HL-60/S4 treated with retinoic acid at 250 ng/mL for 4 days and 3 days (cell line): ENCODE data around the gene IPP.
"Not testable (repeated sequence)": the region's sequence is repeated elsewhere in the genome, so short reads cannot be mapped to it uniquely, and the experiment has no call there.

Experiments
- in situ Hi-C: fragments of 300-500 bp; cut with MboI; formaldehyde crosslinking; loops from 2 replicates; pipeline ENCODE4 v1.7.0; 2022; ENCODE audit warnings: low sequenced_read_pairs

IPP gene

GRCh38 chr1:45685308-45686014 lies 65.0 kb downstream of the IPP start:
- in situ Hi-C loops: no loop called here

DNA sequence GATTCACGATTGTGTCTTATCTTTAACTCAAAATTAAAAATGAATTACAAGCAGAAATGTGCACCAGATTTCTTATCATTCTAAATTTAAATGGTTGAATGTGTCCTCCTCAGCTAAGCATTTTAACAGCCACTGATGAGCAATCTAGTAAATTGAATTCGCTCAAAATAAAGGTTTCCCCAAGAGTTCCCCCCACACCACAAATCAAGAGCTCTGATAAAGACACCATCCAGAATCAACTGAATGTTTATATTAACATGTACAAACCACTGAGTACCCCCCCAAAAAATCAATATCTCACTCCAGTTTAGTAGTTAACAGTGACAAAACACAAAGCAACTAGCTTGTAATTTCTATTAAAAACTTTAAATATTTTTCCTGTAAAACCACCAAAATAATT lies 66.1 kb downstream of the IPP start:
- in situ Hi-C loops: no loop called here

DNA sequence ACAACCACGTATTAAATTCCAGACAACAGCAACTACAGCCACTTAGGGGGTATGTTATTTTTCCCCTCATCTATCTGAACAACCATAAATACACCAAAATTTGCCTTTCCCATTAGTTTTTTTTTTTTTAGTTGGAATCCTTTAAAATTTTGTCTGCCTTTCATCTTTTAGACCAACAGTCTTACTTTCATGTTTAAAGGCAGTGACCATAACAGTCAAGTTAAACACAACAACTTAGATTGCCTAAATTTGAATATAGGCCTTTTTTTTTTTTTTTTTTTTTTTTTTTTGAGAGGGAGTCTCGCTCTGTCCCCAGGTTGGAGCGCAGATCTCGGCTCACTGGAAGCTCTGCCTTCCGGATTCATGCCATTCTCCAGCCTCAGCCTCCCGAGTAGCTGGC lies 67.5 kb downstream of the IPP start:
- in situ Hi-C loops: no loop called here

DNA sequence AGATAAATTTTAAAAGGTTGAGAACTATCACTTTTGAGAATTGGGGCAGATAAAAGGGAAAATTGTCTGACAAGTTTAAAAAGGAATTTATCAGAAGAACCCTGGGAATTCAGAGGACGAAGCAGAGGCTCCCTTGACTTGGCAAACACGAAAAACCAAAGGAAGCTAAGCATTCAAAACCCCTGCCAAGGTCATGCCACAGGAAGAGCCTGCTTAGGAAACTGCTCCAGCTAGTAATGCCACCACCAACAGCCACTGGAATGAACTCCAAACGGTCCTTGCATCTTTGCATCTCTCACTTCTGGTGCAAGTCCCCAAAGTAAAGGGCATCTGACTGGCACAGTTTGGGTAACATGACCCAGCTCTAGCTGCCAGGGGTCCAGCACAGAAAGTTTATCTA lies 71.3 kb downstream of the IPP start:
- in situ Hi-C loops: no loop called here

- in situ Hi-C loops: no loop called here
These were observed 72.0 kb downstream of the IPP start for GRCh38 chr1:45678489-45678888.

GRCh38 chr1:45677751-45678245 lies 72.7 kb downstream of the IPP start:
- in situ Hi-C loops: no loop called here

DNA sequence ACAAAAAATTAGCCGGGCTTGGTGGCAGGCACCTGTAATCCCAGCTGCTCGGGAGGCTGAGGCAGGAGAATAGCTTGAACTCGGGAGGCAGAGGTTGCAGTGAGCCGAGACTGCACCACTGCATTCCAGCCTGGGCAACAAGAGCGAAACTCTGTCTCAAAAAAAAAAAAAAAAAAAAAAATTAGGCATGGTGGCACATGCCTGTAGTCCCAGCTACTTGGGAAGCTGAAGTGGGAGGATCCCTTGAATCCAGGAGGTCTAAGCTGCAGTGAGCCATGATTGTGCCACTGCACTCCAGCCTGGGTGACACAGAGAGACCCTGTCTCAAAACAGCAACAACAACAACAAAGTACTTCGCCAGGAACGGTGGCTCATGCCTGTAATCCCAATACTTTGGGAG lies 73.9 kb downstream of the IPP start:
- in situ Hi-C loops: not testable (repeated sequence)

DNA sequence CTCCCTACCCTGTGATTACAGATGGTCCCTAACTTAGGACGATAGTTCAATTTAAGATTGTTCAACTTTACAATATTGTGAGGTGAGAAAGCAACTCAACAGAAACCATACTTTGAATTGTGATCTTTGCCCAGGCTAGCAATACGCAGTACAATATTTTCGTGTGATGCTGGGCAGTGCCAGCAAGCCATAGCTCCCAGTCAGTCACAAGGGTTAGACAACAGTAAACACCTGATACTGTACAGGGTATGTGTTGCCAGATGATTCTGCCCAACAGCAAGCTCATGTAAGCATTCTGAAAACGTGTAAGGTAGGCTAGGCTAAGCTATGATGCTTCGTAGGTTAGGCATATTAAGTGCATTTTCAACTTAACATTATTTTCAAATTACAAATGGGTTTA lies 76.0 kb downstream of the IPP start:
- in situ Hi-C loops: no loop called here

GRCh38 chr1:45673956-45674355 lies 76.5 kb downstream of the IPP start:
- in situ Hi-C loops: no loop called here

- in situ Hi-C loops: no loop called here
These were observed 80.4 kb downstream of the IPP start for GRCh38 chr1:45669859-45670655.

GRCh38 chr1:45669379-45669778 lies 81.1 kb downstream of the IPP start:
- in situ Hi-C loops: no loop called here

DNA sequence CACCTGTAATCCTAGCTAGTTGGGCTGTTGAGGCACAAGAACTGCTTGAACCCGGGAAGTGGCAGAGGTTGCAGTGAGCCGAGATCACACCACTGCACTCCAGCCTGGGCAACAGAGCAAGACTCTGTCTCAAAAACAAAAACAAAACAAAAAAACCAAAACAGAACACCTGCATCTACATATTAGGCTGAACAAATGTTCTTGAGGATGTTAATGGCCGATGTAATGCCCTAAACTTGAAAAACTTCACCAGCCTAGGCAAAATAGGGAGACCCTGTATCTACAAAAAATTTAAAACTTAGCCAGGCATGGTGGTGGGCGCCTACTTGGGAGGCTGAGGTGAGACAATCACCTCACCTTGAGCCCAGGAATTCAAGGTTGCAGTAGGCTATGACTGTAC lies 81.9 kb downstream of the IPP start:
- in situ Hi-C loops: no loop called here

DNA sequence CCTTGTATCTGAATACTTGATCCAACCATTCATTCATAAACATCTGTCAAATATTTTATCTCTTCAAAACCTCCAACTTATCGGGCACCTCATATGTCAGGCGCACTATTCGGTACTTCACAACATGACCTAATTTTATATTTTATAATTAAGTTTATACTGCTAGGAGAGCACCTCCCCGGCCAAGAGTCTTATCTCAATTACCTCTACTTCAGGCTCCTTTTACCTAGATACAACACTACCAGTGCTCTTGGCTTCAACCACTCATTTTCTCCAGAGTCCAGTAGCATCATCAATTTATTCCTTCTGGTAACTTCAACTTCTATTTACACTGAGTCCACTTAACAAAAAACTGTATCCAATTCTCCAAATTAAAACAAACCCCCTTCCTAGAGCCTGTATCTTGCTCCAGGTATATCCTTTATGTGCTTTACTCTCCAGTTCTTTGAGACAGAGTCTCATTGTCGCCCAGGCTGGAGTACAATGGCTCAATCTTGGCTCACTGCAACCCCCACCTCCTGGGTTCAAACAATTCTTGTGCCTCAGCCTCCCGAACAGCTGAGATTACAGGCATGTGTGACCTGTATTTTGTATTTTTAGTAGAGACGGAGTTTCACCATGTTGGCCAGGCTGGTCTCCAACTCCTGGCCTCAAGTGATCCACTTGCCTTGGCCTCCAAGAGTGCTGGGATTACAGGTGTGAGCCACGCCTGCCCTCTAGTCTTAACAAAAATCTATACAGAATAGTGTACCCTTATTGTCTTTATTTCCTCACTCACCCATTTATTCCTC lies 82.9 kb downstream of the IPP start:
- in situ Hi-C loops: no loop called here

- in situ Hi-C loops: no loop called here
These were observed 83.6 kb downstream of the IPP start for GRCh38 chr1:45666836-45667235.

DNA sequence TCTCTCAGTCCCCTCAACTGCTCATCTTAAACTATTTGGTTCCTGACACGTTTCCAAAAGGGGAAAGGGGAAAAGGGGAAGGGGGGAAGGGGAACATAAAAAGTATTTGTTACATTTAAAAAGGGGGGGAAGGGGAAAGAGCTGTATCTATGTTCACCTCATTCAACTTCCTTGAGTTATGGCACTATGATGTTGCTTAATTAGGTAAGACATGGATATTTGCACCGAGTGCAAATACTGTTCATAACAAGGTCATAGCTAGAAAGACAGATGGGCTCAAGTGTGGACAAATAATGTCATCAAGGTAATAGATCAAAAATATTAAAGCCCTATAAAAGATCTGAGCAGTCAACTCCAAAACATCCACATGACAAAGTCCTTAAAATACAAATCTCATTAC lies 90.1 kb downstream of the IPP start:
- in situ Hi-C loops: no loop called here

DNA sequence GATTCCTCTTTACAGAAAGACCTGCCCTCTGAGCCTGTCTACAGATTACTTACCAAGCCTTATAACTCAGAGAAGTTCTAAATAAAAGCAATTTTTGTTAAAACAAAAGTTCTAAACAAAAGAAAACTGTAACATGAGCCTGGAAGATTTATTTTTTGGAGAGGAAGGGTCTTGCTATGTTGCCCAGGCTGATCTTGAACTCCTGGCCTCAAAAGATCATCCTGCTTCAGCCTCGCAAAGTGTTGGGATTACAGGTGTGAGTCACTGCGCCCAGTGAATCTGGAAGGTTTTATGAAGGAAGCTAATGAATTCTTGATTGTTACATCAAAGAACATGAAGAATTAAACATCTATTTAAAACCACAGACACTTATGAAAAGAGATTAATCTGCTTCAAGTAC lies 91.2 kb downstream of the IPP start:
- in situ Hi-C loops: no loop called here

DNA sequence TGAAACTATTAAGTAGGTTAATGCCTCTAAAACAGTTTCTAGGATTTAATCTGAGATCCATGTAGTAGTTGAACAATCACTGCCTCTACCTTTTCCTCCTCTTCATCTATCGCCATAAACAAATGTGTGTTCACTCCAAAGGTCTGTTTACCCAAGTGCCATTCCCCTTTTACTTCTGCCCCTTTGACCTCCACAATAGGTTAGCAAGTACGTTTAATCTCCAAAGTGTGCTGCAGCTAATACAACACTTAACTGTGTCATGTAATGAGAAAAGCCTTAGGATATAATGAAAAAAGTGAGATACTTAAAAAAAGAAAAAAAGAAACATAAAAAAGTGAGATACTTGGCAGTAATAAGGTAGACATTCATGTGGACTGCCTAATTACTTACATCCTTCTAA lies 92.3 kb downstream of the IPP start:
- in situ Hi-C loops: no loop called here

- in situ Hi-C loops: no loop called here
These were observed 93.8 kb downstream of the IPP start for GRCh38 chr1:45656573-45657226.

DNA sequence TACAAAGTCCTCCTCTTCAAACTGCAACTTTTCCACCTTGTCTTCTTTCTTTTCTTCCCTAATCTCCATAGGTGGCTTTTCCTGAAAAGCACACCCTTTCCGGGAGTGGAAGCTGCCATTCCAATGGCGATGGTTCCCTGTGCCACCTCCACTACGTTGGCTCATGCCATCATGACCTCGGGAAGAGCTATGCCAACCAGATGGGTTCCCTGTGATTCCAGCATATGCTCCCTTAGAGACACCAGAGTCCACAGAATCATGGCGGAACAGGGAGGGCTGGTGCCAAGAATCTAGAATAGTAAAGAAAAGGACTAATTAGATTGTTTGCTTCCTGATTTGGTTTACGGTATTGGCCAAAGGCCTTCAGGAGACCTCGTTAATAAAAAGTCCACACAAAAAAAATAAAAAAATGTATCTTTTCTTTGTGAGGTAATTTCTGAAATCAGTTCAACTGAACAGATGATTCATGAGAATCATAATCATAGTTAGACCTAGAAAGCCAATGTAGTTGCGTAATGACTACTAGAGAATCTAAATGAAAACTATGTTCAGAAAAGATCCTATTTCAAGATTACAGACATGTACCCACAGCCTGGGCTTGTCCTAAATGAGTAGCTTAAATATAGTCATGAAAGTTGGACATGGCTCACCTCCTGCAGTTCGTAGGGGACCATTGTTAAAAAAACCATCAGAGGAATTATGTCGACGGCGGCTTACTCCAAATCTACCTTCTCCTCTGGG lies 95.7 kb downstream of the IPP start:
- in situ Hi-C loops: no loop called here
